Stomach (tissue), 4 donors: ENCODE results near the gene PRRX1.
A peak's percentile ranks its signal among the peaks of the same experiment; 100 is the strongest.

ENCODE experiments used
- CTCF ChIP-seq, 7 experiments: fragments of 450-650 bp in 4 of 7; fragments of 200-600 bp in 3 of 7; sonication (generic) in 3 of 7; IDR thresholded peaks; one replicate each; pipeline ENCODE4 v1.5.1; 2016 to 2019; ENCODE audit warnings: antibody characterized with exemption in 7 of 7, control low read depth in 2 of 7, mild to moderate bottlenecking in 1 of 7
- POLR2AphosphoS5 ChIP-seq, 3 donors: sonication (generic); formaldehyde crosslinking; IDR thresholded peaks; one replicate each; pipeline ENCODE4 v1.6.1; 2016; ENCODE audit warnings: antibody characterized with exemption in 3 of 3

- TF ChIP-seq POLR2AphosphoS5 (IDR thresholded peaks at IDR 0.05) (no peak), CTCF (IDR thresholded peaks at IDR 0.05) (peak in 3 of 7 experiments; percentile 20 to 38 (median 31))
Measured at GRCh38 chr1:170670802-170671628, 7.1 kb downstream of the PRRX1 start.
